ENCODE results near the gene LRRC23. TPM values are rescaled to one million over a fixed set of nuclear protein-coding genes. Genes with fewer than 3 reads are reported as not detected.
"Not testable (repeated sequence)": the region's sequence is repeated elsewhere in the genome, so short reads cannot be mapped to it uniquely, and the experiment has no call there.

The LRRC23 gene
- total RNA-seq, 1 donor from 2014 or later: 11.6 TPM

DNA sequence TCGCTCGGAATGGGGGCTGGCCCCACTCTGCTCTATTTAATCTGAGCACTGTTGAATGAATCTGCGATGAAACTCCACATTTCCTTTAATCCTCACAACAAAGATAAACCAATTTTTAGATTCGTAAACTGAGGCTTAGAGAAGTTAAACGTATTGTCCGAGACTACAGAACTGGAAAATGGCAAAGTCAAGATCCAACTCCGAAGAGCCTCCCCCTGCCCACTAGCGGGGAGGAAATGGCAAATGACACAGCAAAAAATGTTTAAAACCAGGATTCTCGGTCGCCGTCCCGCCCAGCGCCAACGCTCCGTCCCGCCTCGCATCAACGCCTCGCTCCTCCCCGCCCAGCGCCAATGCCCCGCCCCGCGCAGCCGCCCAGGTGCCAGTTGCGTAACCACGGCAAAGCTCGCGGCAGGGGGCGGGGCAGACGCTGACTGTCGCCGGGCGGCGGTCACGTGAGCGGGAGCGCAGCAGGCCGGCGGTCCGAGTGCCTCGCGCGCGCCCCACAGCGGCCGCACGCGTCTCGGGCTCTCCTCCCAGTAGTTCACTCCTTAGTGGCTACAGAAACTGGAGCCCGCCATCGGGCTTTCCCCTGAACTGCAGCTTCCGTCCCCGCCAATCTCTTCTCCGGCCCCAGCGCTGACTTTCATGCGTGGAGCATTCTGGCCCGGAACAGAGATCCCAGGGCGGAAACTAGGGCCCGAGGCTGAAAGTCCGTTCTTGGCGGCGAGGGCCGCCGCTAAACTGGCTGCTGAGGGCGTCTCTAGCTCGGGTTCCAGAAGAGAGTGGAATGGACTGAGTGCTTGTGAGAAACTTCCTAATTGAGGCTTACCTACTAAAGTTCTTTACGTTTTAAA, 13.6 kb upstream of the LRRC23 start:
- intact Hi-C loops (cut with micrococcal nuclease): no loop called here
- DNase-seq: peak; percentile 99
- no peaks in the 10 kb centered on the region for H3K36me3 ChIP-seq

DNA sequence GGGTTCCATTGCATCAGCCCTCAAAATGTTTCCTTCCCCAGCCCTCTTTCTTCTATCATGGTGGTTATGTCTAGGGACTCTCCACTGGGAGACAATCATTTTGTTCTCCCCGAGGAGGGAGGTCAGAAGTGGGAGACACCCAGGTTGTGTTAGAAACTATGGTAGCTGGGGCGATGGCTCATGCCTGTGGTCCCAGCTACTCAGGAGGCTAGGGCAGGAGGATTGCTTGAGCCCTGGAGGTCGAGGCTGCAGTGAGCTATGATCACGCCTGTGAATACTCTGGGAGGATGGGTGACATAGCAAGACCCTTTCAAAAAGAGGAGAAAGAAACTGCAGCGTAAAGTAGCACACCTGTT, 13.0 kb upstream of the LRRC23 start:
- intact Hi-C loops (cut with micrococcal nuclease): no loop called here
- H3K4me3 ChIP-seq: peak overlapping the region; percentile 68
- H3K36me3 ChIP-seq: no peaks in the 10 kb centered on the region
- no peaks in the 10 kb centered on the region for H3K9me3 ChIP-seq (replicated peaks)
- H3K4me1 ChIP-seq: peaks cover 12% of the 10 kb centered on the region
- H3K27me3 ChIP-seq (ENCODE audit: low read depth): no peaks in the 10 kb centered on the region
- no peak for DNase-seq
- TF ChIP-seq, protein P1, sequence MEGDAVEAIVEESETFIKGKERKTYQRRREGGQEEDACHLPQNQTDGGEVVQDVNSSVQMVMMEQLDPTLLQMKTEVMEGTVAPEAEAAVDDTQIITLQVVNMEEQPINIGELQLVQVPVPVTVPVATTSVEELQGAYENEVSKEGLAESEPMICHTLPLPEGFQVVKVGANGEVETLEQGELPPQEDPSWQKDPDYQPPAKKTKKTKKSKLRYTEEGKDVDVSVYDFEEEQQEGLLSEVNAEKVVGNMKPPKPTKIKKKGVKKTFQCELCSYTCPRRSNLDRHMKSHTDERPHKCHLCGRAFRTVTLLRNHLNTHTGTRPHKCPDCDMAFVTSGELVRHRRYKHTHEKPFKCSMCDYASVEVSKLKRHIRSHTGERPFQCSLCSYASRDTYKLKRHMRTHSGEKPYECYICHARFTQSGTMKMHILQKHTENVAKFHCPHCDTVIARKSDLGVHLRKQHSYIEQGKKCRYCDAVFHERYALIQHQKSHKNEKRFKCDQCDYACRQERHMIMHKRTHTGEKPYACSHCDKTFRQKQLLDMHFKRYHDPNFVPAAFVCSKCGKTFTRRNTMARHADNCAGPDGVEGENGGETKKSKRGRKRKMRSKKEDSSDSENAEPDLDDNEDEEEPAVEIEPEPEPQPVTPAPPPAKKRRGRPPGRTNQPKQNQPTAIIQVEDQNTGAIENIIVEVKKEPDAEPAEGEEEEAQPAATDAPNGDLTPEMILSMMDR (IDR thresholded peaks at IDR 0.05; ENCODE audit: borderline replicate concordance): no peak
- peak overlapping the region; percentile 94 for H3K27ac ChIP-seq (replicated peaks)

More for the DNA sequence above, 13.6 kb upstream of the LRRC23 start:
- H3K9me3 ChIP-seq (replicated peaks): no peaks in the 10 kb centered on the region
- peak overlapping the region; percentile 68 for H3K4me3 ChIP-seq
- H3K27ac ChIP-seq (replicated peaks): peak overlapping the region; percentile 94
- TF ChIP-seq, protein P1 (IDR thresholded peaks at IDR 0.05; ENCODE audit: borderline replicate concordance): peak; percentile 96
- peaks cover 12% of the 10 kb centered on the region for H3K4me1 ChIP-seq
- H3K27me3 ChIP-seq (ENCODE audit: low read depth): no peaks in the 10 kb centered on the region

- H3K36me3 ChIP-seq; intact Hi-C loops (cut with micrococcal nuclease); DNase-seq; H3K4me3 ChIP-seq; H3K27me3 ChIP-seq (ENCODE audit: low read depth); H3K9me3 ChIP-seq (replicated peaks); H3K27ac ChIP-seq (replicated peaks): not testable (repeated sequence)
- peaks cover 12% of the 10 kb centered on the region for H3K4me1 ChIP-seq
Observed at GRCh38 chr12:6892683-6893082, 11.9 kb upstream of the LRRC23 start.

- TF ChIP-seq, protein P1 (IDR thresholded peaks at IDR 0.05; ENCODE audit: borderline replicate concordance): no peak
- no peak overlapping the region for H3K4me3 ChIP-seq
- intact Hi-C loops (cut with micrococcal nuclease): no loop called here
Observed at GRCh38 chr12:6894321-6894720, 10.3 kb upstream of the LRRC23 start.

GRCh38 chr12:6896846-6897435, 7.7 kb upstream of the LRRC23 start:
- intact Hi-C loops (cut with micrococcal nuclease): no loop called here
- H3K27me3 ChIP-seq (ENCODE audit: low read depth): no peaks in the 10 kb centered on the region
- no peak overlapping the region for H3K4me3 ChIP-seq
- no peaks in the 10 kb centered on the region for H3K9me3 ChIP-seq (replicated peaks)
- TF ChIP-seq, protein P1 (IDR thresholded peaks at IDR 0.05; ENCODE audit: borderline replicate concordance): no peak
- no peaks in the 10 kb centered on the region for H3K36me3 ChIP-seq
- DNase-seq: no peak
- no peaks in the 10 kb centered on the region for H3K4me1 ChIP-seq
- H3K27ac ChIP-seq (replicated peaks): no peak overlapping the region

More at GRCh38 chr12:6894321-6894720, 10.3 kb upstream of the LRRC23 start:
- Histone ChIP-seq H3K27ac (replicated peaks) (no peak overlapping the region), H3K4me1 (peaks cover 12% of the 10 kb centered on the region), H3K36me3 (no peaks in the 10 kb centered on the region), H3K27me3 (ENCODE audit: low read depth) (no peaks in the 10 kb centered on the region), H3K9me3 (replicated peaks) (no peaks in the 10 kb centered on the region)
- DNase-seq: no peak

- TF ChIP-seq, protein P1 (IDR thresholded peaks at IDR 0.05; ENCODE audit: borderline replicate concordance): no peak
- no peaks in the 10 kb centered on the region for H3K9me3 ChIP-seq (replicated peaks)
- H3K27ac ChIP-seq (replicated peaks): no peak overlapping the region
- no peaks in the 10 kb centered on the region for H3K36me3 ChIP-seq
- no peak for DNase-seq
- H3K4me1 ChIP-seq: peaks cover 7% of the 10 kb centered on the region
- H3K4me3 ChIP-seq: no peak overlapping the region
- intact Hi-C loops (cut with micrococcal nuclease): no loop called here
- no peaks in the 10 kb centered on the region for H3K27me3 ChIP-seq (ENCODE audit: low read depth)
Observed at GRCh38 chr12:6899427-6899826, 5.2 kb upstream of the LRRC23 start.

Measured in left ventricle myocardium inferior (tissue), 1 donor.